C4-2B (cell line): ENCODE results near the gene EIF2S1.

Source experiments
- CTCF ChIP-seq: fragments of 450-650 bp; conservative IDR thresholded peaks from 2 replicates; pipeline ENCODE4 v1.5.1; 2017; ENCODE audit warnings: mild to moderate bottlenecking
- ZFX ChIP-seq: fragments of 450-650 bp; IDR thresholded peaks from 2 replicates; pipeline ENCODE4 v1.6.1; 2017

GRCh38 chr14:67357186-67357968 is 2.8 kb upstream of the EIF2S1 start:
- TF ChIP-seq CTCF (no peak), ZFX (no peak)
